Measurements from ENCODE around the gene CLSTN3.

- TF ChIP-seq CTCF (IDR thresholded peaks at IDR 0.05; ENCODE audit: low read length) (no peak), EZH2 (optimal IDR thresholded peaks at IDR 0.05; ENCODE audit: low read depth, low read length) (no peak), EZH2phosphoT487 (IDR thresholded peaks at IDR 0.05; ENCODE audit: low read length) (no peak)
These were observed 18.1 kb upstream of the CLSTN3 start for GRCh38 chr12:7112041-7112440.
